K562 (cell line): Measurements from ENCODE around the gene PRRT1. TPM values are rescaled to one million over a fixed set of nuclear protein-coding genes. Genes with fewer than 3 reads are reported as not detected.

Experiments used
- CBFA2T3 ChIP-seq: fragments of 450-650 bp; IDR thresholded peaks from 2 replicates; pipeline ENCODE4 v1.6.1; 2017
- HDAC1 ChIP-seq, 2 experiments: fragments of 450-650 bp; IDR thresholded peaks; 2 replicates each; pipeline ENCODE4 v1.6.1; 2016 to 2017; ENCODE audit warnings: inconsistent platforms in 1 of 2, mild to moderate bottlenecking in 1 of 2, moderate library complexity in 1 of 2
- JUND ChIP-seq, 2 experiments: IDR thresholded peaks; 2 replicates in 1 of 2; 3 replicates in 1 of 2; pipeline ENCODE4 v1.6.1; 2011; ENCODE audit warnings: borderline replicate concordance in 2 of 2, low read depth in 2 of 2, low read length in 2 of 2, improper control_type of control experiment in 1 of 2, missing biosample characterization in 1 of 2, missing genetic modification characterization in 1 of 2, missing genetic modification reagents in 1 of 2
- MYNN ChIP-seq, 2 experiments: sonication (generic); formaldehyde crosslinking in 1 of 2; IDR thresholded peaks; 2 replicates each; pipeline versions ENCODE4 v1.5.0 to v1.6.1; 2016 to 2020; ENCODE audit warnings: antibody characterized with exemption in 1 of 2, missing genetic modification reagents in 1 of 2
- PATZ1 ChIP-seq: fragments of 250-450 bp; sonication (Bioruptor Pico); IDR thresholded peaks from 2 replicates; pipeline ENCODE4 v1.5.0; 2020; ENCODE audit warnings: mild to moderate bottlenecking, borderline replicate concordance
- RBBP5 ChIP-seq: fragments of 200-600 bp; sonication (generic); IDR thresholded peaks from 2 replicates; pipeline ENCODE4 v1.6.1; 2012; ENCODE audit warnings: borderline replicate concordance, mild to moderate bottlenecking, low read length, control low read depth, inconsistent platforms; ENCODE audit not compliant: insufficient read depth, poor library complexity, severe bottlenecking
- RERE ChIP-seq: sonication (generic); formaldehyde crosslinking; IDR thresholded peaks from 2 replicates; pipeline ENCODE4 v1.8.0; 2023; ENCODE audit warnings: missing genetic modification reagents, mild to moderate bottlenecking, borderline replicate concordance
- SFPQ ChIP-seq: fragments of 200-400 bp; formaldehyde crosslinking; IDR thresholded peaks from 2 replicates; pipeline ENCODE4 v1.6.1; 2017; ENCODE audit warnings: mild to moderate bottlenecking, low read depth, low read length, moderate library complexity
- ZC3H8 ChIP-seq: fragments of 450-650 bp; IDR thresholded peaks from 2 replicates; pipeline ENCODE4 v1.6.1; 2017
- ZNF3 ChIP-seq: fragments of 250-450 bp; sonication (Bioruptor Pico); IDR thresholded peaks from 2 replicates; pipeline ENCODE4 v1.5.0; 2021; ENCODE audit warnings: mild to moderate bottlenecking, moderate library complexity
- polyA plus RNA-seq, 8 experiments: library from polyadenylated mRNA; depleted of rRNA in 4 of 8; stranded (reverse) in 5 of 8; unstranded in 3 of 8; fragments of >200 nt; fragmentation: Nextera tagmentation in 2 of 8; fragmentation: Illumina TruSeq in 1 of 8; extraction: Ambion mirVana in 2 of 8; extraction: Trizol in 1 of 8; gene quantifications; 2 replicates each; pipeline versions ENCODE4 v1.2.1 to v1.2.3, GENCODE V29; 2011 to 2014; ENCODE audit warnings: inconsistent platforms in 1 of 8, missing spikeins in 1 of 8
- total RNA-seq, 7 experiments: library from RNA; depleted of rRNA in 6 of 7; stranded (reverse); fragments of >200 nt in 6 of 7; fragmentation: Illumina TruSeq in 2 of 7; extraction: Trizol in 2 of 7; gene quantifications; 2 replicates each; pipeline versions ENCODE4 v1.2.1 to v1.2.3, GENCODE V29; 2011 to 2021; ENCODE audit warnings: low replicate concordance in 1 of 7
- TF ChIP-seq, protein P1 (sequence below): sonication (generic); formaldehyde crosslinking; IDR thresholded peaks from 2 replicates; pipeline ENCODE4 v1.8.1; 2023; ENCODE audit warnings: mild to moderate bottlenecking, missing genetic modification reagents, moderate library complexity

Gene PRRT1
- total and polyA plus RNA-seq, 9 of the 15 experiments (the other 6 are each of a cell fraction or from before 2014, with no cell fraction given) = 0.14 to 3.5 (median 0.41) TPM

GRCh38 chr6:32176476-32177182, 24.9 kb upstream of the PRRT1 start (continued):
- TF ChIP-seq RBBP5 (peak; percentile 8), HDAC1 (IDR thresholded peaks at IDR 0.05) (peak; percentile 66 to 68; a peak in 3 of 4 replicates), SFPQ (no peak), RERE (CRISPR knock-in tag) (no peak), PATZ1 (CRISPR knock-in tag) (no peak), JUND (IDR thresholded peaks at IDR 0.05; ENCODE audit: borderline replicate concordance, low read depth, low read length) (0 out of 2 replicates have a peak, but pooled peaks have one; percentile 48), JUND (tag; IDR thresholded peaks at IDR 0.05; ENCODE audit: borderline replicate concordance, low read depth, low read length) (no peak; the same call in 2 of the 3 replicates), CBFA2T3 (no peak), MYNN (IDR thresholded peaks at IDR 0.05) (no peak), MYNN (CRISPR knock-in tag; IDR thresholded peaks at IDR 0.05) (no peak), ZC3H8 (peak; percentile 89; the same call in 1 of the 2 replicates), ZNF3 (CRISPR knock-in tag) (no peak)
- TF ChIP-seq, protein P1, sequence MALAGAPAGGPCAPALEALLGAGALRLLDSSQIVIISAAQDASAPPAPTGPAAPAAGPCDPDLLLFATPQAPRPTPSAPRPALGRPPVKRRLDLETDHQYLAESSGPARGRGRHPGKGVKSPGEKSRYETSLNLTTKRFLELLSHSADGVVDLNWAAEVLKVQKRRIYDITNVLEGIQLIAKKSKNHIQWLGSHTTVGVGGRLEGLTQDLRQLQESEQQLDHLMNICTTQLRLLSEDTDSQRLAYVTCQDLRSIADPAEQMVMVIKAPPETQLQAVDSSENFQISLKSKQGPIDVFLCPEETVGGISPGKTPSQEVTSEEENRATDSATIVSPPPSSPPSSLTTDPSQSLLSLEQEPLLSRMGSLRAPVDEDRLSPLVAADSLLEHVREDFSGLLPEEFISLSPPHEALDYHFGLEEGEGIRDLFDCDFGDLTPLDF (CRISPR knock-in tag) = no peak
